ENCODE measurements around the gene RIPPLY3.

- TF ChIP-seq REST (IDR thresholded peaks at IDR 0.05; ENCODE audit: unreplicated experiment) (no peak), POLR2AphosphoS5 (IDR thresholded peaks at IDR 0.05; ENCODE audit: low read depth) (no peak), CTCF (conservative IDR thresholded peaks at IDR 0.05; ENCODE audit: low read depth in 2 of 2) (no peak), EZH2 (IDR thresholded peaks at IDR 0.05; ENCODE audit: low read depth, unreplicated experiment) (no peak), EZH2phosphoT487 (IDR thresholded peaks at IDR 0.05; ENCODE audit: unreplicated experiment) (no peak), ZNF462 (CRISPR knock-in tag; IDR thresholded peaks at IDR 0.05) (no peak), CREB1 (CRISPR knock-in tag; IDR thresholded peaks at IDR 0.05; ENCODE audit: low read depth) (no peak), ZNF114 (CRISPR knock-in tag; IDR thresholded peaks at IDR 0.05) (no peak), JUNB (IDR thresholded peaks at IDR 0.05; ENCODE audit: unreplicated experiment) (no peak), ETS1 (IDR thresholded peaks at IDR 0.05) (no peak), ZNF331 (CRISPR knock-in tag; IDR thresholded peaks at IDR 0.05; ENCODE audit: low read depth) (no peak), STAT1 (IDR thresholded peaks at IDR 0.05; ENCODE audit: unreplicated experiment) (no peak)
Measured at GRCh38 chr21:37008724-37009123, 2.2 kb downstream of the RIPPLY3 start.

Data from GM23338 (cell line).